ENCODE measurements around the gene TMUB2.

TMUB2 gene

DNA sequence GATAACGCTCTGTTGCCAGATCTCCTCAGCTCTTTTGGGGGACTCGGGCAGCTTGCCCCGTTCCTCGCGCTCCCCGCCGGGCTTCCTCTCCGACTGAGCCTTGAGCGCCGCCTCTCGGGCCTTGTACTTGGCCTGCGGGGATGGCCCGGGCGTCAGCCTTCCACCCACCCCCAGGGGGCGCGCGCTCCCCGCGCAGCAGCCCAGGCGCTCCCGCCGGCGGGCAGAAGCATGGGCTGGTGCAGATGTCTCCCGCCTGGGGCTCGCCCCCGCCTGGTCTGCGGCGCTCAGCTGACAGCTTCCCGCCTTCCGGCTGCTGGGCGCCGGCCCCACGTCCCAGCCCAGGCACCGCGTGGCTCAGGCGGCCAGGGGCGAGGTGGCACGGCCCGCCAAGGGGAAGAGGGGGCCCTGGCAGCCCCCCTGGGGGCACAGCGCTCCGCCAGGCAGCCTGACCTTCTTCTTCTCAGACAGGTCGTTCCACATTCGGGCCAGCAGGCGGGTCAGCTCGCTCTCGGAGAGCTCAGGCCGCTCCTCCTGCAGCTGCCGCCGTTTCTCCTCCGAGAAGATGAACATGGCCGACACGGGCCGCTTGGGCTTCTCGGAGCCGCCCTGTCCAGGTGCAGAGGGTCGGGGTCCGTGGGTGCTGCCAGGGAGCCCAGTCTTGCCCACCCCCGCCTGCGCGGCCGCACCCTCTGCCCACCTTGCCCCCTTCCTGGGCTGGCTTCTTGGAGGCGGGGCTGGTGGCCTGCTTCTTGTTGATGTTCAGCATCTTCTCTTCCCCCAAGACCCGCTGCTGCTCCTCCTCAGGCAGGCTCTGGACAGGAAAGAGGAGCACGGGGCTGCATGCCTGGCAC, 23.8 kb downstream of the TMUB2 start (continued):
- TF ChIP-seq ZBTB7A (tag by site-specific recombination; IDR thresholded peaks at IDR 0.05; ENCODE audit: low read depth) (no peak), ZNF24 (tag by site-specific recombination; IDR thresholded peaks at IDR 0.05) (no peak), TCF7L2 (IDR thresholded peaks at IDR 0.05; ENCODE audit: borderline replicate concordance, low read depth, low read length) (no peak), ZNF394 (tag by site-specific recombination; IDR thresholded peaks at IDR 0.05; ENCODE audit: borderline replicate concordance) (no peak), ZNF548 (tag by site-specific recombination; IDR thresholded peaks at IDR 0.05) (no peak), KLF7 (tag by site-specific recombination; IDR thresholded peaks at IDR 0.05; ENCODE audit: borderline replicate concordance) (no peak), ZNF174 (tag by site-specific recombination; IDR thresholded peaks at IDR 0.05) (no peak), ZNF140 (tag by site-specific recombination; IDR thresholded peaks at IDR 0.05) (no peak), ZNF426 (tag by site-specific recombination; IDR thresholded peaks at IDR 0.05) (no peak), ZNF747 (tag by site-specific recombination; IDR thresholded peaks at IDR 0.05) (no peak), HOXC10 (CRISPR knock-in tag; IDR thresholded peaks at IDR 0.05) (no peak), ZNF530 (tag by site-specific recombination; IDR thresholded peaks at IDR 0.05; ENCODE audit: low read depth) (no peak), GLI4 (tag by site-specific recombination; IDR thresholded peaks at IDR 0.05) (peak; percentile 55; the same call in 1 of the 2 replicates), ZNF830 (tag by site-specific recombination; IDR thresholded peaks at IDR 0.05; ENCODE audit: low read depth) (no peak), ZNF658 (tag by site-specific recombination; IDR thresholded peaks at IDR 0.05) (no peak), SCRT1 (tag by site-specific recombination; IDR thresholded peaks at IDR 0.05; ENCODE audit: borderline replicate concordance) (no peak), ZNF514 (tag by site-specific recombination; IDR thresholded peaks at IDR 0.05) (no peak), ZFP41 (tag by site-specific recombination; IDR thresholded peaks at IDR 0.05; ENCODE audit: borderline replicate concordance) (no peak), ZBTB21 (tag by site-specific recombination; IDR thresholded peaks at IDR 0.05) (no peak), ZNF16 (tag by site-specific recombination; IDR thresholded peaks at IDR 0.05; ENCODE audit: low read depth) (no peak), KLF9 (tag by site-specific recombination; IDR thresholded peaks at IDR 0.05; ENCODE audit: low read depth) (peak; percentile 44), ZNF341 (tag by site-specific recombination; IDR thresholded peaks at IDR 0.05; ENCODE audit: low read depth) (no peak), ZNF184 (tag by site-specific recombination; IDR thresholded peaks at IDR 0.05) (no peak), SP3 (tag by site-specific recombination; IDR thresholded peaks at IDR 0.05) (0 out of 2 replicates have a peak, but pooled peaks have one; percentile 19), ZNF510 (tag by site-specific recombination; IDR thresholded peaks at IDR 0.05; ENCODE audit: insufficient replicate concordance) (no peak), ZNF776 (tag by site-specific recombination; IDR thresholded peaks at IDR 0.05; ENCODE audit: borderline replicate concordance) (no peak), ZNF366 (tag by site-specific recombination; conservative IDR thresholded peaks at IDR 0.05) (no peak)
- TF ChIP-seq, protein P1, sequence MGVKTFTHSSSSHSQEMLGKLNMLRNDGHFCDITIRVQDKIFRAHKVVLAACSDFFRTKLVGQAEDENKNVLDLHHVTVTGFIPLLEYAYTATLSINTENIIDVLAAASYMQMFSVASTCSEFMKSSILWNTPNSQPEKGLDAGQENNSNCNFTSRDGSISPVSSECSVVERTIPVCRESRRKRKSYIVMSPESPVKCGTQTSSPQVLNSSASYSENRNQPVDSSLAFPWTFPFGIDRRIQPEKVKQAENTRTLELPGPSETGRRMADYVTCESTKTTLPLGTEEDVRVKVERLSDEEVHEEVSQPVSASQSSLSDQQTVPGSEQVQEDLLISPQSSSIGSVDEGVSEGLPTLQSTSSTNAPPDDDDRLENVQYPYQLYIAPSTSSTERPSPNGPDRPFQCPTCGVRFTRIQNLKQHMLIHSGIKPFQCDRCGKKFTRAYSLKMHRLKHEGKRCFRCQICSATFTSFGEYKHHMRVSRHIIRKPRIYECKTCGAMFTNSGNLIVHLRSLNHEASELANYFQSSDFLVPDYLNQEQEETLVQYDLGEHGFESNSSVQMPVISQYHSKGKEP (tag by site-specific recombination; IDR thresholded peaks at IDR 0.05), result no peak
- TF ChIP-seq, protein P2, sequence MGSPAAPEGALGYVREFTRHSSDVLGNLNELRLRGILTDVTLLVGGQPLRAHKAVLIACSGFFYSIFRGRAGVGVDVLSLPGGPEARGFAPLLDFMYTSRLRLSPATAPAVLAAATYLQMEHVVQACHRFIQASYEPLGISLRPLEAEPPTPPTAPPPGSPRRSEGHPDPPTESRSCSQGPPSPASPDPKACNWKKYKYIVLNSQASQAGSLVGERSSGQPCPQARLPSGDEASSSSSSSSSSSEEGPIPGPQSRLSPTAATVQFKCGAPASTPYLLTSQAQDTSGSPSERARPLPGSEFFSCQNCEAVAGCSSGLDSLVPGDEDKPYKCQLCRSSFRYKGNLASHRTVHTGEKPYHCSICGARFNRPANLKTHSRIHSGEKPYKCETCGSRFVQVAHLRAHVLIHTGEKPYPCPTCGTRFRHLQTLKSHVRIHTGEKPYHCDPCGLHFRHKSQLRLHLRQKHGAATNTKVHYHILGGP (tag by site-specific recombination; IDR thresholded peaks at IDR 0.05), result no peak
- TF ChIP-seq, protein P3, sequence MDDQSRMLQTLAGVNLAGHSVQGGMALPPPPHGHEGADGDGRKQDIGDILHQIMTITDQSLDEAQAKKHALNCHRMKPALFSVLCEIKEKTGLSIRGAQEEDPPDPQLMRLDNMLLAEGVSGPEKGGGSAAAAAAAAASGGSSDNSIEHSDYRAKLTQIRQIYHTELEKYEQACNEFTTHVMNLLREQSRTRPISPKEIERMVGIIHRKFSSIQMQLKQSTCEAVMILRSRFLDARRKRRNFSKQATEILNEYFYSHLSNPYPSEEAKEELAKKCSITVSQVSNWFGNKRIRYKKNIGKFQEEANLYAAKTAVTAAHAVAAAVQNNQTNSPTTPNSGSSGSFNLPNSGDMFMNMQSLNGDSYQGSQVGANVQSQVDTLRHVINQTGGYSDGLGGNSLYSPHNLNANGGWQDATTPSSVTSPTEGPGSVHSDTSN (CRISPR knock-in tag; IDR thresholded peaks at IDR 0.05), result peak; percentile 86
- TF ChIP-seq, protein P4, sequence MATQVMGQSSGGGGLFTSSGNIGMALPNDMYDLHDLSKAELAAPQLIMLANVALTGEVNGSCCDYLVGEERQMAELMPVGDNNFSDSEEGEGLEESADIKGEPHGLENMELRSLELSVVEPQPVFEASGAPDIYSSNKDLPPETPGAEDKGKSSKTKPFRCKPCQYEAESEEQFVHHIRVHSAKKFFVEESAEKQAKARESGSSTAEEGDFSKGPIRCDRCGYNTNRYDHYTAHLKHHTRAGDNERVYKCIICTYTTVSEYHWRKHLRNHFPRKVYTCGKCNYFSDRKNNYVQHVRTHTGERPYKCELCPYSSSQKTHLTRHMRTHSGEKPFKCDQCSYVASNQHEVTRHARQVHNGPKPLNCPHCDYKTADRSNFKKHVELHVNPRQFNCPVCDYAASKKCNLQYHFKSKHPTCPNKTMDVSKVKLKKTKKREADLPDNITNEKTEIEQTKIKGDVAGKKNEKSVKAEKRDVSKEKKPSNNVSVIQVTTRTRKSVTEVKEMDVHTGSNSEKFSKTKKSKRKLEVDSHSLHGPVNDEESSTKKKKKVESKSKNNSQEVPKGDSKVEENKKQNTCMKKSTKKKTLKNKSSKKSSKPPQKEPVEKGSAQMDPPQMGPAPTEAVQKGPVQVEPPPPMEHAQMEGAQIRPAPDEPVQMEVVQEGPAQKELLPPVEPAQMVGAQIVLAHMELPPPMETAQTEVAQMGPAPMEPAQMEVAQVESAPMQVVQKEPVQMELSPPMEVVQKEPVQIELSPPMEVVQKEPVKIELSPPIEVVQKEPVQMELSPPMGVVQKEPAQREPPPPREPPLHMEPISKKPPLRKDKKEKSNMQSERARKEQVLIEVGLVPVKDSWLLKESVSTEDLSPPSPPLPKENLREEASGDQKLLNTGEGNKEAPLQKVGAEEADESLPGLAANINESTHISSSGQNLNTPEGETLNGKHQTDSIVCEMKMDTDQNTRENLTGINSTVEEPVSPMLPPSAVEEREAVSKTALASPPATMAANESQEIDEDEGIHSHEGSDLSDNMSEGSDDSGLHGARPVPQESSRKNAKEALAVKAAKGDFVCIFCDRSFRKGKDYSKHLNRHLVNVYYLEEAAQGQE (tag by site-specific recombination; IDR thresholded peaks at IDR 0.05), result no peak

Data from HEK293 (cell line).